HG02973 (cell line): ENCODE measurements around the gene CDV3.
"Not testable (repeated sequence)": the region's sequence is repeated elsewhere in the genome, so short reads cannot be mapped to it uniquely, and the experiment has no call there.

Source experiments
- ATAC-seq: cut with Tn5 transposase; IDR thresholded peaks from one replicate; pipeline ENCODE4 v1.9.1; 2021; ENCODE audit warnings: moderate library complexity; ENCODE audit not compliant: unreplicated experiment

The CDV3 gene, protein sequence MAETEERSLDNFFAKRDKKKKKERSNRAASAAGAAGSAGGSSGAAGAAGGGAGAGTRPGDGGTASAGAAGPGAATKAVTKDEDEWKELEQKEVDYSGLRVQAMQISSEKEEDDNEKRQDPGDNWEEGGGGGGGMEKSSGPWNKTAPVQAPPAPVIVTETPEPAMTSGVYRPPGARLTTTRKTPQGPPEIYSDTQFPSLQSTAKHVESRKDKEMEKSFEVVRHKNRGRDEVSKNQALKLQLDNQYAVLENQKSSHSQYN

GRCh38 chr3:133573629-133574194, at the start of gene CDV3:
CDV3 (plus strand) TSS chr3:133573686; CDS start chr3:133574045, 359 bp downstream.
- ATAC-seq, result peak; percentile 33

DNA sequence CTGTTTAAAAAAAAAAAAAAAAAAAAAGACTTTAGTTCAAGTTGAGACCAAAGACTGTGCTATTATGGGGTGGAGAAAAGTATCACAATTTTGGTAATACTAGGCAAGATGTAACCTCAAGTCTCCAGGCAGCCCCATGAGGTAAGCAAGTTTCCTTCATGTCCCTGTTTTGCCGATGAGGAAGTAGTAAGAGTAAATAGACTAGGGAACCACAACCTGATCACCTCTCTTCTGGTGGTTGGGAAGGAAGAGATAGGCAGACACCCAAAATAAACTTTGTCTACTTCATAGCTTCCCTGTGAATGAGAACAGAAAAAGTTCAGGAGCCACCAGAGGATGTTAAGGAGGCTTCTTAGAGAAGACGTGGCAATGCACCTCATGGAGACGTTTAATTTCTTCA, 49.7 kb upstream of the CDV3 start:
- ATAC-seq, result not testable (repeated sequence)

- ATAC-seq, result no peak
Observed at GRCh38 chr3:133525435-133525834, 48.1 kb upstream of the CDV3 start.

GRCh38 chr3:133527081-133527715, 46.3 kb upstream of the CDV3 start:
- no peak for ATAC-seq

GRCh38 chr3:133529809-133530208, 43.7 kb upstream of the CDV3 start:
- ATAC-seq, result no peak

- no peak for ATAC-seq
Observed at GRCh38 chr3:133531981-133532380, 41.5 kb upstream of the CDV3 start.

- no peak for ATAC-seq
Observed at GRCh38 chr3:133532951-133533350, 40.5 kb upstream of the CDV3 start.

DNA sequence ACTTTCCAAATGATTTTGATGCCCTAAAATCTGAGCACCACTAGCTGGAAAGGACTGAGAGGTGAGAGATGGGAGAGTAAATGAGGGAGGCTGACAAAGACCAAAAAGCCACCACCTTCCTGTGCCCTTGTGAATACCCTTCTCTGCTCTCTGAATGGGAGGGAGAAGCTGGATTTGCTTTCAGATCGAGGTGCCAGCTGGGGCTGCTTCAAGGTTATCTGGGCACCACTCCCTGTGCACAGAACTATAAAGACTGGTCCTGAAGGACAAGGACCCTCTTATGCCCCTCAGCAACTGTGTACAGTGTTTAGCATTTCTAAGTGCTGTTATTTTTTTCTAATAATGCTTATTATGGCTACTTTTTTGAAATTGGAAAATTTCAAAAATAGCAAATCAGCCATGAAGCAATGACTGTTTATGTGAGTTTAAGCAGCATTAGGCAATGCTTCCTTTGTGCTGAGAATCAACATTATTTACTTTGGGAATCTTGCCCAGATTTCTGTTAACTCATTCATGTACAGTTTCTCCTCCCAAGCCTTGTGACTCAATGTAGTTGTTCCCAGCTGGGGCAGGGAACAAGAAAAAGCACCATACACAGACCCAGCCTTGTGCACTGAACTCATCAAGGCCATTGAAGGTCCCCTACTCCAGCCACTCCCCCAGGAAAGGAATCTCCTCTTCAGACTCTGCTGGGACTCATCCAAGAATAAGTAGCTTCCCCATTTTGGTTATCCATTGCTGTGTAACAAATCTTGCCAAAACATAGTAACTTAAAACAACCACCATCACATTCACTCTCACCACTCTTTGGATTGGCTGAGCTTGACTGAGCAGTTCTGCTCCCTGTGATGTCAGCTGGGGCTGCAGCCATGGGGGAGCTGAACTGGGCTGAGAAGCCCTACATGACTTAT, 37.3 kb upstream of the CDV3 start:
- no peak for ATAC-seq

DNA sequence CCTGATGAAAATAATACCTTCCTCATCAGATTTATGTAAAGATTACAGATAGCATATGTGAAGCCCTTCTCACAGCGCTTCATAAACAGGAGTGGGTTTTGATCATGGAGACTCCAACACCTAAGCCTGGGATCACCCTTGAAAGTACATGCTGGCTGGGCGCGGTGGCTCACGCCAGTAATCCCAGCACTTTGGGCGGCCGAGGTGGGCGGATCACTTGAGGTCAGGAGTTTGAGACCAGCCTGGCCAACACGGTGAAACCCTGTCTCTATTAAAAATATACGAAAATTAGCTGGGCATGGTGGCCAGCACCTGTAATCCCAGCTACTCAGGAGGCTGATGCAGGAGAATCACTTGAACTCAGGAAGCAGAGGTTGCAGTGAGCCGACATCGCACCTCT, 36.4 kb upstream of the CDV3 start:
- ATAC-seq, result not testable (repeated sequence)

DNA sequence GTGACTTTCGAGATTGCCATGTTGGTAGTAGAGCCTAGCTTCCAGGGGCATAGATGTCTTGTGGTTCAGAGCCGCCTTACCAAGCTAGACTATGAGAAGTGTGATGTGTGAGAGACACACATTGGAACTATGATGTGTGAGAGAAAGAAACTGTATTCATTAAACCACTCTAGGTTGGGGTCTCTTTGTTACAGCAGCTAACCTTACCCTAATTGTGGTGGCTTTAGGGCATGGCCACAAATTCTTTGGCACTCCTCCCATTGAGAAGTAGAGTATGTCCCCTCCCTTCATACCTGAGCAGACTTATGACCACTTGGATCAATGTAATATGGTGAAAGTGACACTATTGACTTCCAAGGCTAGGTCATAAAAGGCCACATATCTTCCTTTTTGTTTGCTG, 35.3 kb upstream of the CDV3 start:
- ATAC-seq, result no peak

DNA sequence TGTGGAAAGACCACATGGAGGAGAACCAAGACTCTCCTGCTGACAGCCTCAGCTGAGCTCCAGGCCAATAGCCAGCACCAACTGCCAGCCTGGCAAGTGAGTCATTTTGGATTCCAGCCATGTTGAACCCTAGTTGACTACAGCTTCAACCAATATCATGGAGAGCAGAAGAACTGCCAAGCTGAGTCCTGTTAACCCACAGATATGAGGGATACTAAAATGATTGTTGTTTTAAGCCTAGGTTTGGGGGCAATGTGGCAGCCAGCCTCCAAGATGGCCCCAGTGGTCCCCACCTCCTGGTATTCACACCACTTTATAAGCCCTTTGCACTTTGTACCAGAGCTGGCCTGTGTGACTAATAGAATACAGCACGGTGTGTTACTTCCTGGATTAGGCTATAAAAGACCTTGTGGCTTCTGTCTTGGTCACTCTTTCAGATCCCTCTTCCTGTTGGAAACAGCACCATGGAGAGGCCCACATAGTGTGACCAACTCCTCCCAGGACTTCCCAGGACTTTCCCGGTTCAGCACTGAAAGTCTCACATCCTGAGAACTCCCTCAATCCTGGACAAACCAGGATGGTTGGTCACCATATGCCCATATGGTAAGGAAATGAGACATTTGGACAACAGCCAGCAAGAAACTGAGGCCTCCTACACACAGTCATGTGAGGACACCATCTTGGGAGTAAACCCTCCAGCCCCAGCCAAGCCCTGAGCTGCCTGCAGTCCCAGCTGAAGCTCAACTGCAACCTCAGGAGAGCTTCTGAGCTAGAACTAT, 32.4 kb upstream of the CDV3 start:
- ATAC-seq, result peak; percentile 61

DNA sequence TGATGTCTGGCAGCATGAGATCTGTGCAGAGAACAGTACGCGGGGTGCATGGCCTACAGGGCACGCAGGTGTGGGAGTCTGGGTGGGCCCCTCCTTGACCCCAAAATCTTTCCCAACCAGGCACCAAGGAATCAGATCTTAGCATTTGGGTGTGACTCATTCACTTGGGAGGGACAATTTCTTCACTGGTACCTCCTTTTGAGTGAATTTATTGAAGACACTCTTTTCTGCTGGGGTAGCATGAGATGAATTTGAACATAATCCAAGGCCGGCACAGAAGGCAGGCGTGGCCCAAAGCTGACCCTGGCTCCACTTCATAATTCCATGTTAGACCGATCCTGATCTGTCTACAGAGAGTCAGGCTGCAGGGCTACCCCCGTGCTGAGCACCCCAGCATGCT, 30.6 kb upstream of the CDV3 start:
- no peak for ATAC-seq

DNA sequence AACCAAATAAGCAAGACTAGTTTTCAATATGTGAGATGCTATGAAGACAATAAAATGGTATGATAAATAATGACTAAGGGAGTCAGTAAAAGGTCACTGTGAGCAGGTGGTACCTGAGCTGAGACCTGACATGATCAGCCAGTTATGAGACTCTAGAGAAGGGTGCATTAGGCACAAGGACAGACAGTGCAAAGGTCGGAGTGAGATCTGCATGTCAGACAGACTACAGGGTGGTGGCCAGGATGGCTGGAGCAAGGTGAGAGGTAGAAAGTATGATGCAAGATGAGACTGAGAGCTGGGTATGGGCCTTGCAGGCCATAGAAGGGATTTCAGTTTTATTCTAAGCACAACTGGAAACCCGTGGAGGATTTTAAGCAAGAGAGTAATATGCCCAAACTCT, 28.5 kb upstream of the CDV3 start:
- not testable (repeated sequence) for ATAC-seq

GRCh38 chr3:133547432-133548041, 25.9 kb upstream of the CDV3 start:
- ATAC-seq, result no peak

- no peak for ATAC-seq
Observed at GRCh38 chr3:133548090-133548489, 25.4 kb upstream of the CDV3 start.

- ATAC-seq, result no peak
Observed at GRCh38 chr3:133549565-133549964, 23.9 kb upstream of the CDV3 start.

GRCh38 chr3:133551589-133551988, 21.9 kb upstream of the CDV3 start:
- not testable (repeated sequence) for ATAC-seq

DNA sequence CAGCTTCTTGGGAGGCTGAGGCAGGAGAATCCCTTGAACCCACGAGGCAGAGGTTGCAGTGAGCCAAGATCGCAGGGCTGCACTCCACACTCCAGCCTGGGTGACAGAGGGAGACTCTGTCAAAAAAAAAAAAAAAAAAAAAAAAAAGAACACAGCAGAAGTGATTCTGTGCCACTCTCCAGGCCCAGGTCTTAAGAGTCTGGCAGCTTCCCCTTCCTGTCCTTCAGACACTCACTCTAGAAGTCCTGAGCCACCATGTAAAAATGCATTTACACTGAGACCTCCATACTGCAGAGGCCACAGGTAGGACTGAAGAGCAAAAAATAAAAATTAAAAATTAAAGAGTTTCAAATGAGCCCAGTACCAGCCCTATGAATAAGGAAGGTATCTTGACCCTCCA, 11.8 kb upstream of the CDV3 start:
- ATAC-seq, result no peak

DNA sequence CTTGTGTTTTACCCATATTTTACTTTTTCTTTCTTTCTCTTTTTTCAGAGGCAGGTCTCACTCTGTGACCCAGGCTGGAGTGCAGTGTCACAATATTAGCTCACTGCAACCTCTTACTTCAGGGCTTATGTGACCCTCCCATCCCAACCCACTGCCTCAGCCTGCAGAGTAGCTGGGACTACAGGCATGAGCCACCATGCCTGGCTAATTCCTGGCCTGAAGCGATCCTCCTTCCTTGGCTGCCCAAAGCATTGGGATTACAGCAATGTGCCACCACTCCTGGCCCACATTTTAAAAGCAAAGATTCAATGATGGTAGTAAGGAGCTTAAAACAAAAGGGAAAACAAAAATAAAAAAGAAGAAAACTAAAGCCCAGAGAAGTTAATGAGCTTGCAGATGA, 11.1 kb upstream of the CDV3 start:
- ATAC-seq, result no peak

DNA sequence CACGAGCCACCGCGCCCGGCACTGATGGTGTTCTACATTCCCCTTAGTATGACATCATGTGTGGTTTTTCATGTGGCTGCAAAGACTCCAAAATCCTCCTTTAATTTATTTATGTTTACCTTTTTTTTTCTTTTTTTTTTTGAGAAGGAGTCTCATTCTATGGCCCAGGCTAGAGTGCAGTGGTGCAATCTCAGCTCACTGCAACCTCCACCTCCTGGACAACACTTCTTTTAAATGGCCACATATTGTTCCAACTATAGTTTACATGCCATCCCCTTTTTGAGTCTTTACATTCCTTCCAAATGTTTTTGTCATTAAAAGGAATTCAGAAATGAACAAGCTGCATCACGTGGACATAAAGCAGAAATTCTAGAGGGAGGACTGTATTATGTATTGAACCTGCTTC, 10.3 kb upstream of the CDV3 start:
- ATAC-seq, result no peak
